HepG2 (cell line): Measurements from ENCODE around the gene SH3D19. TPM values are rescaled to one million over a fixed set of nuclear protein-coding genes. Genes with fewer than 3 reads are reported as not detected.

Experiments
- AHDC1 ChIP-seq: sonication (generic); formaldehyde crosslinking; IDR thresholded peaks from 2 replicates; pipeline ENCODE4 v1.5.1; 2020; ENCODE audit warnings: mild to moderate bottlenecking, missing genetic modification reagents, borderline replicate concordance
- DPF2 ChIP-seq: sonication (generic); formaldehyde crosslinking; IDR thresholded peaks from 2 replicates; pipeline ENCODE4 v1.4.0; 2020; ENCODE audit warnings: mild to moderate bottlenecking, low read depth, missing genetic modification reagents, borderline replicate concordance
- FOSL2 ChIP-seq: sonication (generic); formaldehyde crosslinking; IDR thresholded peaks from 2 replicates; pipeline ENCODE4 v1.4.0; 2020; ENCODE audit warnings: missing genetic modification reagents
- FOXK1 ChIP-seq: sonication (generic); formaldehyde crosslinking; IDR thresholded peaks from 2 replicates; pipeline ENCODE4 v1.4.0; 2020; ENCODE audit warnings: low read depth, missing genetic modification reagents, borderline replicate concordance
- HES4 ChIP-seq: sonication (generic); formaldehyde crosslinking; IDR thresholded peaks from 2 replicates; pipeline ENCODE4 v1.9.0; 2021; ENCODE audit warnings: mild to moderate bottlenecking, missing genetic modification reagents, borderline replicate concordance
- HIVEP1 ChIP-seq: sonication (generic); formaldehyde crosslinking; IDR thresholded peaks from 2 replicates; pipeline ENCODE4 v1.4.0; 2020; ENCODE audit warnings: mild to moderate bottlenecking, missing genetic modification reagents
- HOXA3 ChIP-seq: sonication (generic); formaldehyde crosslinking; IDR thresholded peaks from 2 replicates; pipeline ENCODE4 v1.5.0; 2020; ENCODE audit warnings: missing genetic modification reagents
- HOXD1 ChIP-seq: sonication (generic); formaldehyde crosslinking; IDR thresholded peaks from 2 replicates; pipeline ENCODE4 v1.5.0; 2020; ENCODE audit warnings: missing genetic modification reagents
- PAX8 ChIP-seq: sonication (generic); formaldehyde crosslinking; IDR thresholded peaks from 2 replicates; pipeline ENCODE4 v1.8.0; 2022; ENCODE audit warnings: mild to moderate bottlenecking, missing genetic modification reagents, borderline replicate concordance
- PAXIP1 ChIP-seq: sonication (generic); formaldehyde crosslinking; conservative IDR thresholded peaks from 2 replicates; pipeline ENCODE4 v1.4.0; 2020; ENCODE audit warnings: mild to moderate bottlenecking, missing genetic modification reagents, moderate library complexity
- PRPF4 ChIP-seq: fragments of 200-400 bp; formaldehyde crosslinking; IDR thresholded peaks from 2 replicates; pipeline ENCODE4 v1.6.1; 2016; ENCODE audit warnings: low read length, low read depth; ENCODE audit not compliant: poor library complexity, severe bottlenecking
- REXO4 ChIP-seq: sonication (generic); formaldehyde crosslinking; IDR thresholded peaks from 2 replicates; pipeline ENCODE4 v1.8.0; 2022; ENCODE audit warnings: missing genetic modification reagents, mild to moderate bottlenecking, borderline replicate concordance
- SRSF9 ChIP-seq: fragments of 200-400 bp; formaldehyde crosslinking; IDR thresholded peaks from 2 replicates; pipeline ENCODE4 v1.6.1; 2018; ENCODE audit warnings: borderline replicate concordance, mild to moderate bottlenecking, low read depth, low read length; ENCODE audit not compliant: insufficient read depth, poor library complexity, severe bottlenecking
- TCF7 ChIP-seq: sonication (generic); IDR thresholded peaks from 2 replicates; pipeline ENCODE4 v1.6.1; 2016; ENCODE audit warnings: antibody characterized with exemption, low read depth
- THAP11 ChIP-seq: IDR thresholded peaks from 2 replicates; pipeline ENCODE4 v1.6.1; 2016; ENCODE audit warnings: missing biosample characterization, missing genetic modification reagents
- ZBTB3 ChIP-seq: sonication (generic); formaldehyde crosslinking; IDR thresholded peaks from 2 replicates; pipeline ENCODE4 v1.4.0; 2020; ENCODE audit warnings: low read depth, mild to moderate bottlenecking, moderate library complexity, missing genetic modification reagents, borderline replicate concordance
- ZNF281 ChIP-seq: sonication (generic); formaldehyde crosslinking; IDR thresholded peaks from 2 replicates; pipeline ENCODE4 v1.4.0; 2020; ENCODE audit warnings: missing genetic modification reagents, borderline replicate concordance
- polyA plus RNA-seq, 8 experiments: library from polyadenylated mRNA; depleted of rRNA in 3 of 8; stranded (reverse) in 7 of 8; unstranded in 1 of 8; fragments of >200 nt; fragmentation: Illumina TruSeq in 4 of 8; extraction: Trizol in 4 of 8; gene quantifications; 2 replicates each; pipeline versions ENCODE4 v1.2.1 to v1.2.3, GENCODE V29; 2011 to 2016; ENCODE audit warnings: low read depth in 4 of 8, missing spikeins in 1 of 8, mixed read lengths in 1 of 8; ENCODE audit not compliant: insufficient read depth in 1 of 8
- total RNA-seq, 5 experiments: library from RNA; depleted of rRNA; stranded (reverse); fragments of >200 nt; fragmentation: Illumina TruSeq; extraction: Trizol; gene quantifications; 2 replicates each; pipeline ENCODE4 v1.2.3, GENCODE V29; 2016; ENCODE audit warnings: low read depth in 1 of 5

Gene SH3D19
- total and polyA plus RNA-seq, 2 of the 13 experiments (the other 11 are each of a cell fraction or from before 2014, with no cell fraction given) = 31.2 to 38.0 TPM

GRCh38 chr4:151324752-151325110 lies 674 bp downstream of the SH3D19 start (continued):
- no peak for TF ChIP-seq AHDC1
- TF ChIP-seq THAP11 (CRISPR knock-in tag) = peak; percentile 72
- no peak for TF ChIP-seq SRSF9
- TF ChIP-seq FOSL2 = peak; percentile 99
- TF ChIP-seq HES4 (CRISPR knock-in tag) = peak; percentile 62
- peak; percentile 88 for TF ChIP-seq HOXA3
- peak; percentile 84 for TF ChIP-seq PAXIP1
- no peak; the same call in 1 of the 2 replicates for TF ChIP-seq PAX8
- 0 out of 2 replicates have a peak, but pooled peaks have one; percentile 69 for TF ChIP-seq ZNF281 (CRISPR knock-in tag)
- peak; percentile 73; the same call in 1 of the 2 replicates for TF ChIP-seq REXO4 (CRISPR knock-in tag)
- 0 out of 2 replicates have a peak, but pooled peaks have one; percentile 36 for TF ChIP-seq TCF7
- no peak for TF ChIP-seq PRPF4
- TF ChIP-seq DPF2 (CRISPR knock-in tag) = no peak; the same call in 1 of the 2 replicates
- peak; percentile 47; the same call in 1 of the 2 replicates for TF ChIP-seq HIVEP1 (CRISPR knock-in tag)
- TF ChIP-seq ZBTB3 = 0 out of 2 replicates have a peak, but pooled peaks have one; percentile 54
- 0 out of 2 replicates have a peak, but pooled peaks have one; percentile 52 for TF ChIP-seq HOXD1 (CRISPR knock-in tag)
- peak; percentile 72 for TF ChIP-seq FOXK1 (CRISPR knock-in tag)
